ENCODE results near the gene OLFML2B. TPM values are rescaled to one million over a fixed set of nuclear protein-coding genes. Genes with fewer than 3 reads are reported as not detected.

OLFML2B gene
- polyA plus RNA-seq, 2 of the 4 experiments (the other 2 are of a cell fraction), result 0.10 to 0.79 TPM

DNA sequence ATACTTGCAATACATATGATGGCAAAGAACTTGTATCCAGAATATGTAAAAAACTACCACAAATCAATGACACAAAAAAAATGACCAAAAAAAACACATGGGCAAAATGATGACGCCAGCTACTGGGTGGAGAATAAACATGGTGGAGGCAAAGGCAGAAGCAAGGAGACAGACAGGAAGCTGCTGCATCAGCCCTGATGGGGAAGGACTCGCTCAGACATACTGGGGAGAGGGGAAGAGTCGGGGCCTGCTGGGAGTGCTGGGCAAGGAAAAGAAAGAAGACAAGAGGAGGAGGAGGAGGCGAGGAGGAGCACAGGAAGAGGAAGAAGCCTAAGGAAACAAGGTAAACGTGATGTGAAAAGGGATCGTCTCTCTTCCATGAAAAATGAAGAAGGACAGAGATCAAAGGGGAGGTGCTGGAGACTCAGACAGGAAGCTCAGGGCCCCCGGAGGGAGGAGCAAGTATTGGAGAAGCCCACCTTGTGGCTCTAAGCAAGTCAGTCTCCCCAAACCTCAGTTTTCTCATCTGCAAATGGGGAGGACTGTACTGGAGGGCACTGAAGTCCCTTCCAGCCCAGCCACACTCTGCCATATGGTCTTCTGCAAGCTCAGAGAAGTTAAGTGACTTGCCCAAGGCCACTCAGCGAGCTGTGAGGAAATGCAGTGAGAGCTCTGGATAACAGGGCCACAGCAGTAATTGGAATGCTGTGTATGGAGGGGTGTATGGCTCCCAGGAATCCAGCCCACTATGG is 24.2 kb downstream of the OLFML2B start:
- H3K27ac ChIP-seq, result no peak overlapping the region
- TF ChIP-seq CEBPB (IDR thresholded peaks at IDR 0.05), result no peak
- TF ChIP-seq GATA3 (IDR thresholded peaks at IDR 0.05; ENCODE audit: borderline replicate concordance), result no peak
- TF ChIP-seq JUNB (IDR thresholded peaks at IDR 0.05), result no peak
- TF ChIP-seq RNF2 (IDR thresholded peaks at IDR 0.05; ENCODE audit: borderline replicate concordance, low read depth), result no peak
- TF ChIP-seq ZFP36 (IDR thresholded peaks at IDR 0.05; ENCODE audit: borderline replicate concordance, partially characterized antibody), result no peak
- TF ChIP-seq, protein P1, sequence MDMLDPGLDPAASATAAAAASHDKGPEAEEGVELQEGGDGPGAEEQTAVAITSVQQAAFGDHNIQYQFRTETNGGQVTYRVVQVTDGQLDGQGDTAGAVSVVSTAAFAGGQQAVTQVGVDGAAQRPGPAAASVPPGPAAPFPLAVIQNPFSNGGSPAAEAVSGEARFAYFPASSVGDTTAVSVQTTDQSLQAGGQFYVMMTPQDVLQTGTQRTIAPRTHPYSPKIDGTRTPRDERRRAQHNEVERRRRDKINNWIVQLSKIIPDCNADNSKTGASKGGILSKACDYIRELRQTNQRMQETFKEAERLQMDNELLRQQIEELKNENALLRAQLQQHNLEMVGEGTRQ (IDR thresholded peaks at IDR 0.05), result no peak
- TF ChIP-seq, protein P2, sequence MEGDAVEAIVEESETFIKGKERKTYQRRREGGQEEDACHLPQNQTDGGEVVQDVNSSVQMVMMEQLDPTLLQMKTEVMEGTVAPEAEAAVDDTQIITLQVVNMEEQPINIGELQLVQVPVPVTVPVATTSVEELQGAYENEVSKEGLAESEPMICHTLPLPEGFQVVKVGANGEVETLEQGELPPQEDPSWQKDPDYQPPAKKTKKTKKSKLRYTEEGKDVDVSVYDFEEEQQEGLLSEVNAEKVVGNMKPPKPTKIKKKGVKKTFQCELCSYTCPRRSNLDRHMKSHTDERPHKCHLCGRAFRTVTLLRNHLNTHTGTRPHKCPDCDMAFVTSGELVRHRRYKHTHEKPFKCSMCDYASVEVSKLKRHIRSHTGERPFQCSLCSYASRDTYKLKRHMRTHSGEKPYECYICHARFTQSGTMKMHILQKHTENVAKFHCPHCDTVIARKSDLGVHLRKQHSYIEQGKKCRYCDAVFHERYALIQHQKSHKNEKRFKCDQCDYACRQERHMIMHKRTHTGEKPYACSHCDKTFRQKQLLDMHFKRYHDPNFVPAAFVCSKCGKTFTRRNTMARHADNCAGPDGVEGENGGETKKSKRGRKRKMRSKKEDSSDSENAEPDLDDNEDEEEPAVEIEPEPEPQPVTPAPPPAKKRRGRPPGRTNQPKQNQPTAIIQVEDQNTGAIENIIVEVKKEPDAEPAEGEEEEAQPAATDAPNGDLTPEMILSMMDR (IDR thresholded peaks at IDR 0.05), result no peak
- TF ChIP-seq CBX2 (IDR thresholded peaks at IDR 0.05; ENCODE audit: borderline replicate concordance, low read depth), result no peak
- TF ChIP-seq MAZ (IDR thresholded peaks at IDR 0.05; ENCODE audit: borderline replicate concordance, low read depth, low read length), result no peak
- no peak for TF ChIP-seq NFE2L2 (conservative IDR thresholded peaks at IDR 0.05; ENCODE audit: low read length)
- no peak for TF ChIP-seq HDAC2 (IDR thresholded peaks at IDR 0.05)
- no peak for TF ChIP-seq POLR2AphosphoS2 (conservative IDR thresholded peaks at IDR 0.05; ENCODE audit: low read length)
- no peak for TF ChIP-seq HOXA7 (CRISPR knock-in tag; IDR thresholded peaks at IDR 0.05)
- no peak for TF ChIP-seq SMC3 (IDR thresholded peaks at IDR 0.05)
- DNase-seq (ENCODE audit: low read depth in 1 of 2, low spot score in 1 of 2) (no peak), ATAC-seq (no peak), FAIRE-seq (no peak)
- POLR2A ChIA-PET, result no interaction called here
- 55% methylated on average over 8 of the region's 8 CpGs for WGBS (ENCODE audit: missing lambda C conversion rate)
- CTCF ChIA-PET, result interaction anchor here (1.0 kb wide), 1 partner anchor 207 kb away, joined by 3 read pairs; no protein-coding TSS in a partner anchor
- no peaks in the 10 kb centered on the region for H3K9me3 ChIP-seq
- H3K4me2 ChIP-seq, result no peak overlapping the region
- H3K4me1 ChIP-seq, result 0 out of 3 replicates have a peak, but pooled peaks cover 3% of the 10 kb centered on the region
- no peak overlapping the region for H3K4me3 ChIP-seq

DNA sequence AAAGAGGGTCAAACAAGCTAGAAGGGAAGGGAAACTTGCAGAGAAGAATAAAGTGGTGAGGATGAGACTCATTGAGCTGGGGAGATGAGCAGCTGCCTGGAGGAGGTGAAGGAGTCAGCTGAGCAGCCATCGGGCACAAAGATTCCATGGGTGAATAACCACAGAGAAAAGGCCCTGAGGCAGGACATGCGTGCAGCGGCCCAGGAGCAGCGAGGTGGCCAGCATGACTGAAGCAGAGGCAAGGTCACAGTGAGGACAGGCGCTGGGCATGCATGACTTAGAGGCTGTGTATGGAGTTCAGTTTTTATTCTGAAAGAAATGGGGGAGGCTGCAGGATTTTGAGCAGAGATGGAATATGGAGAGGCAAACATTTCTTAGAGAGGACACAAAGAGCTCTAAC is 24.9 kb downstream of the OLFML2B start:
- no peak overlapping the region for H3K27ac ChIP-seq
- no peak overlapping the region for H3K4me2 ChIP-seq
- no peaks in the 10 kb centered on the region for H3K9me3 ChIP-seq
- H3K4me1 ChIP-seq, result no peaks in the 10 kb centered on the region
- H3K4me3 ChIP-seq, result no peak overlapping the region
- no peak for DNase-seq (ENCODE audit: low read depth in 1 of 2, low spot score in 1 of 2)
- 66% methylated on average over 5 of the region's 5 CpGs for WGBS (ENCODE audit: missing lambda C conversion rate)
- no peak for ATAC-seq
- ChIA-PET CTCF (no interaction called here), POLR2A (no interaction called here)
- FAIRE-seq, result no peak
- TF ChIP-seq NFE2L2 (conservative IDR thresholded peaks at IDR 0.05; ENCODE audit: low read length) (no peak), RCOR1 (IDR thresholded peaks at IDR 0.05; ENCODE audit: low read depth, low read length) (no peak), MAZ (IDR thresholded peaks at IDR 0.05; ENCODE audit: borderline replicate concordance, low read depth, low read length) (no peak), GATA3 (IDR thresholded peaks at IDR 0.05; ENCODE audit: borderline replicate concordance) (no peak), FOSL2 (IDR thresholded peaks at IDR 0.05) (no peak), FOSL2 (CRISPR knock-in tag; IDR thresholded peaks at IDR 0.05) (no peak), ZSCAN20 (CRISPR knock-in tag; IDR thresholded peaks at IDR 0.05) (no peak), FOXS1 (CRISPR knock-in tag; IDR thresholded peaks at IDR 0.05) (no peak), EP300 (IDR thresholded peaks at IDR 0.05) (no peak), RAD21 (conservative IDR thresholded peaks at IDR 0.05 in 1 of 2, IDR thresholded peaks at IDR 0.05 in 1 of 2) (no peak), JUNB (IDR thresholded peaks at IDR 0.05) (no peak)
- TF ChIP-seq, protein P3, sequence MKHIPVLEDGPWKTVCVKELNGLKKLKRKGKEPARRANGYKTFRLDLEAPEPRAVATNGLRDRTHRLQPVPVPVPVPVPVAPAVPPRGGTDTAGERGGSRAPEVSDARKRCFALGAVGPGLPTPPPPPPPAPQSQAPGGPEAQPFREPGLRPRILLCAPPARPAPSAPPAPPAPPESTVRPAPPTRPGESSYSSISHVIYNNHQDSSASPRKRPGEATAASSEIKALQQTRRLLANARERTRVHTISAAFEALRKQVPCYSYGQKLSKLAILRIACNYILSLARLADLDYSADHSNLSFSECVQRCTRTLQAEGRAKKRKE (CRISPR knock-in tag; IDR thresholded peaks at IDR 0.05; ENCODE audit: low read depth), result no peak
- TF ChIP-seq, protein P4, sequence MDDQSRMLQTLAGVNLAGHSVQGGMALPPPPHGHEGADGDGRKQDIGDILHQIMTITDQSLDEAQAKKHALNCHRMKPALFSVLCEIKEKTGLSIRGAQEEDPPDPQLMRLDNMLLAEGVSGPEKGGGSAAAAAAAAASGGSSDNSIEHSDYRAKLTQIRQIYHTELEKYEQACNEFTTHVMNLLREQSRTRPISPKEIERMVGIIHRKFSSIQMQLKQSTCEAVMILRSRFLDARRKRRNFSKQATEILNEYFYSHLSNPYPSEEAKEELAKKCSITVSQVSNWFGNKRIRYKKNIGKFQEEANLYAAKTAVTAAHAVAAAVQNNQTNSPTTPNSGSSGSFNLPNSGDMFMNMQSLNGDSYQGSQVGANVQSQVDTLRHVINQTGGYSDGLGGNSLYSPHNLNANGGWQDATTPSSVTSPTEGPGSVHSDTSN (IDR thresholded peaks at IDR 0.05), result no peak
- TF ChIP-seq, protein P5, sequence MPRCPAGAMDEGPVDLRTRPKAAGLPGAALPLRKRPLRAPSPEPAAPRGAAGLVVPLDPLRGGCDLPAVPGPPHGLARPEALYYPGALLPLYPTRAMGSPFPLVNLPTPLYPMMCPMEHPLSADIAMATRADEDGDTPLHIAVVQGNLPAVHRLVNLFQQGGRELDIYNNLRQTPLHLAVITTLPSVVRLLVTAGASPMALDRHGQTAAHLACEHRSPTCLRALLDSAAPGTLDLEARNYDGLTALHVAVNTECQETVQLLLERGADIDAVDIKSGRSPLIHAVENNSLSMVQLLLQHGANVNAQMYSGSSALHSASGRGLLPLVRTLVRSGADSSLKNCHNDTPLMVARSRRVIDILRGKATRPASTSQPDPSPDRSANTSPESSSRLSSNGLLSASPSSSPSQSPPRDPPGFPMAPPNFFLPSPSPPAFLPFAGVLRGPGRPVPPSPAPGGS (IDR thresholded peaks at IDR 0.05), result no peak
- TF ChIP-seq, protein P6, sequence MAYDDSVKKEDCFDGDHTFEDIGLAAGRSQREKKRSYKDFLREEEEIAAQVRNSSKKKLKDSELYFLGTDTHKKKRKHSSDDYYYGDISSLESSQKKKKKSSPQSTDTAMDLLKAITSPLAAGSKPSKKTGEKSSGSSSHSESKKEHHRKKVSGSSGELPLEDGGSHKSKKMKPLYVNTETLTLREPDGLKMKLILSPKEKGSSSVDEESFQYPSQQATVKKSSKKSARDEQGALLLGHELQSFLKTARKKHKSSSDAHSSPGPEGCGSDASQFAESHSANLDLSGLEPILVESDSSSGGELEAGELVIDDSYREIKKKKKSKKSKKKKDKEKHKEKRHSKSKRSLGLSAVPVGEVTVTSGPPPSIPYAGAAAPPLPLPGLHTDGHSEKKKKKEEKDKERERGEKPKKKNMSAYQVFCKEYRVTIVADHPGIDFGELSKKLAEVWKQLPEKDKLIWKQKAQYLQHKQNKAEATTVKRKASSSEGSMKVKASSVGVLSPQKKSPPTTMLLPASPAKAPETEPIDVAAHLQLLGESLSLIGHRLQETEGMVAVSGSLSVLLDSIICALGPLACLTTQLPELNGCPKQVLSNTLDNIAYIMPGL (CRISPR knock-in tag; IDR thresholded peaks at IDR 0.05; ENCODE audit: borderline replicate concordance), result no peak
